GM21360 (cell line): ENCODE data around the gene PF4V1.

Experiments
- ATAC-seq: cut with Tn5 transposase; IDR thresholded peaks from one replicate; pipeline ENCODE4 v1.9.1; 2021; ENCODE audit warnings: mild to moderate bottlenecking, moderate library complexity; ENCODE audit not compliant: unreplicated experiment

PF4V1 gene

GRCh38 chr4:73844806-73845205, 8.3 kb upstream of the PF4V1 start:
- ATAC-seq = no peak

- no peak for ATAC-seq
Measured at GRCh38 chr4:73847526-73848182, 5.4 kb upstream of the PF4V1 start.

- no peak for ATAC-seq
Measured at GRCh38 chr4:73848183-73848777, 4.8 kb upstream of the PF4V1 start.

DNA sequence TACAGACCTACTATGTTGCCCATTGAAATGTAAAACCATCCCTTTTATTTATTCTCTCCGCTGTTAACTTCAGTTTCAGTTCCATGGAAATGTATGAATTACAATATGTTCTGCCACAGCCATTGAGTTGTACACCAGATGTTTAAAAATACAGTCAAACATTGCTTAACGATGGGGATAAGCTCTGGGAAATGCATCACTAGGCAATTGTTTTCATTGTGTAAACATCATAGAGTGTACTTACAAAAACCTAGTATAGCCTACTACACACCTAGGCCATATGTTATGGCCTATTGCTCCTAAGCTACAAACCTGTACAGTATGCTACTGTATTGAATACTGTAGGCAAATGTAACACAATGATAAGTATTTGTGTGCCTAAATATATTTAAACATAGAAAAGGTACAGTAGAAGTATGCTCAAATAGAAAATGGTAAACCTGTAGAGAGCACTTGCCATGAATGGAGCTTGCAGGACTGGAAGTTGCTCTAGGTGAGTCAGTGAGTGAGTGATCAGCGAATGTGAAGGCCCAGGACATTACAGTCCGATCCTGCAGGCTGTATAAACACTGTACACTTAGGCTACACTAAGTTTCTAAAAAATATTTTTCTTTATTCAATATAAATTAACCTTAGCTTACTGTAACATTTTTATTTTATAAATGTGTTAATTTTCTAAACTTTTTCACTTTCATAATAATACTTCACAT, 2.7 kb upstream of the PF4V1 start:
- no peak for ATAC-seq

DNA sequence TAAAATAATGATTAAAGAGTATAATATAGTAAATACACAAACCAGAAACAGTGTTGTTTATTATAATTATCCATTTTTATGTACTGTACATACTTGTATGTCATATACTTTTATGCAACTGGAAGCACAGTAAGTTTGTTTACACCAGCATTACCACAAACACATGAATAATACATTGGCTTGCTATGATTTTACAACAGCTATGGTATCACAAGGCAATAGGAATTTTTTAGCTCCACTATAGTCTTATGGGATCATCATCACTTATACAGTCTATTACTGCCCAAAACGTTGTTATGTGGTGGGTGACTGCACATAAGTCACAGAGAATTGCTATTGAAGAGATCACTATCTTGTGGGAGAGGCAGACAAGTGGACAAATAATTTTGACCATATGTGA, 1.8 kb upstream of the PF4V1 start:
- ATAC-seq = no peak

GRCh38 chr4:73852771-73853170, 325 bp upstream of the PF4V1 start:
- no peak for ATAC-seq

GRCh38 chr4:73853718-73854473, 800 bp downstream of the PF4V1 start:
- ATAC-seq = no peak

DNA sequence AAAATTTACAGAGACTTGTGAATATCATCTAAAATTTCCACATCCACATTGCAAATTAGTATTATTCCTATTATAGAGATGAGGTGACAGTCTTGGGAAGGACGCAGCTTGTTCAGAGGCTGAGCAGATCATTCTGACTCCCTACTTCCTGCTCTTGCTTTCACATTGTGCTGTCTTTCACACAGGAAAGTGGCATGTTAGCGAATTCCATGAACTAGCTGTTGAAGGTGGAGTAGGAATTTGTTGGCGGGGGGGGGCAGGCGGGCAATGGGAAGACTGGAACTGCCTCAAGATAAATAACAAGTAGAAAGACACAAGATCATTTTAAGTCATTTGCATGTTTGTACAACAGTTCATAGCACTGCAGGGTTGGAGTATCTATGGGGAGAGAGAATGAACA, 2.3 kb downstream of the PF4V1 start:
- ATAC-seq = no peak

- no peak for ATAC-seq
Measured at GRCh38 chr4:73856518-73856917, 3.4 kb downstream of the PF4V1 start.

DNA sequence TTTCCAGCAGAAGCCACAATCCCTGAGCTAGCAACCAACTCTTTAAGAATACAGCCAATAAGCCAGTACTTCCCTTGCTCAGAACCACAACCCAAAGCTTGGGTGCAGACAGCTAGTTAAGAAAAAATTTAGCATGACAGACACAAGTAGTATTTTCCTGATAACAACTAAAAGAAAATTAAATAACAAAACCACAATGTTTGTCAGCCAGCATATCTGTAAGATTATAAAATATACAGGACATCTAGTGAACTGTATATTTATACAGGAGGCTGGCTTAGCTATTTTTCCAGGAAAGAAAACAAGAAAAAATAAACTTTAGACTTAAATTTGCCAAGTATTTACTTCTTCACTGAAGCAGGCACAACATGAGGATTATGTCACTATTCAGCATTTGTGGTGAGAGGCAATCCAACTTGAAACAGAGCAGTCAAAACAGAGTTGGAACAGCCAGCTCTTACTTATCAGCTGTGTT, 6.6 kb downstream of the PF4V1 start:
- ATAC-seq = no peak

- ATAC-seq = no peak
Measured at GRCh38 chr4:73860181-73860580, 7.1 kb downstream of the PF4V1 start.

DNA sequence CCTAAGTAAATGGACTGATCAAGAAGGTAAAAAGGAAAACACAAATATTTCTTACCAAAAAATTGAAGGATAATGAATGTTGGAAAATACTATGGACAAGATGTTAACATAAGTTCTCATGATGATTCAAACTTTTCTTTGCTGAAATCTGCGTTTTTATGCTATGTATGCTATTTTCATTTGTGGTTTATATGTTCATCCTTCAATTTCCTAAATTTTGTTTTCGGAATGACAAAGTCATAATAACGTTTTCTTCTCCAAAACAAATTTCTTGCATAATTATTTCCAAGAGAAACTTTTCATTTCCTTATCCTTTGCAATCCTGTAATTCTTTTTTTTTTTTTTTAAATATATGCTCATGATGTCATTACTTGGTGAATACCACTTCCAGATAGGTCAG, 7.8 kb downstream of the PF4V1 start:
- no peak for ATAC-seq

DNA sequence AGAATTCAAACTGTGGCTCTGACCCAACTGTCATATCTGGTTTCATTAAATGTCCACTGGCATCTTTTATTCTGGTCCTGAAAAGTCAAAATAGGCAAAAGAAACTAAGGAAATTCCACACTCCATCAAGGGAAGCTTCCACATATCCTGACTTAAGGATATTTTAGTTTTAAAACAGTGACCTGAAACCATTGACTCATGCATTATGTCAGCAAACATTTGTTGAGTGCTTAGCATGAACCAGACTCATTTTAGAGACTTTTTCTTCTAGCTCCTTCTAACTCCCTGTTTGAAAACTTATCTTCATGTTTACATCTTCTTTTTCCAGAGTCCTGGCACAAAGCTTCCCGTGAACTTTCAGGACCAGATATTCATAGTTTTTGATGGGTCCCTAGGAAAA, 9.2 kb downstream of the PF4V1 start:
- ATAC-seq = no peak

DNA sequence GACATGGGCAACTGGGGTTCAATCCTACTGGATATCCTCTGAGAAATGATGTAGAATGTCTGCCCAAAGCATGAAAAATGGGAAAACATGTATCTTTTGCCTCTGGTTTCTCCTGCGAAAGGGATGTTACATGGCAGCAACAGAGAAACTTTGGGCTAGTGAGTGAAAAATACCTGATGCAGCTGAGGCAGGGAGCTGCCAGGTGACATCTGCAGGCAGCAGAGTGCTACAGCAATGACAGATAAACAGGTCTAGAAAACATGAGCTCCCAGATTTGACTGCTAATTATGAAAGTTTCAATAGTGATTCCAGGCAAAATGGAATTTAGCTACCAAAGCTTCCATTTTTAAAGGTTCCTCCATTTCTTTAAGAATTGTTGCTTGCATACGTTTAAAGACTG, 11.3 kb downstream of the PF4V1 start:
- ATAC-seq = no peak

DNA sequence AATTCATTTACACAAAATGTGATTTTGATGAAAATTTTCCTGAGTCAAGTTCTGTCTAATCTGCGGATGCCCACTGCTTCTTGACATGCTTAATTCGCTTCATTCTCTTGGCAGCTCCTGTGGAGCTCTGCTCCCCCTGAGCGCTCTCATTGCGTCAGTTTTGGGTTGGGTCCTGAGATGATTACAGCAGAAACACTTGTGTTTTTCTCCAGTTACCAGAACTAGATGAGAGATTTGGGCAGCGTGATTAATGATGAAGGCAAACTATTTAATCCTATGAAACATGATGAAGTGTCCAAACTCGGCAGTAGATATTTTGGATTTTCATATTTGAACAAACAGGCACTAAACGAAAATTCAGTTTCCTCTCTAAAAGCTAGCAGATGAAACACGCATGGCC, 11.9 kb downstream of the PF4V1 start:
- no peak for ATAC-seq

DNA sequence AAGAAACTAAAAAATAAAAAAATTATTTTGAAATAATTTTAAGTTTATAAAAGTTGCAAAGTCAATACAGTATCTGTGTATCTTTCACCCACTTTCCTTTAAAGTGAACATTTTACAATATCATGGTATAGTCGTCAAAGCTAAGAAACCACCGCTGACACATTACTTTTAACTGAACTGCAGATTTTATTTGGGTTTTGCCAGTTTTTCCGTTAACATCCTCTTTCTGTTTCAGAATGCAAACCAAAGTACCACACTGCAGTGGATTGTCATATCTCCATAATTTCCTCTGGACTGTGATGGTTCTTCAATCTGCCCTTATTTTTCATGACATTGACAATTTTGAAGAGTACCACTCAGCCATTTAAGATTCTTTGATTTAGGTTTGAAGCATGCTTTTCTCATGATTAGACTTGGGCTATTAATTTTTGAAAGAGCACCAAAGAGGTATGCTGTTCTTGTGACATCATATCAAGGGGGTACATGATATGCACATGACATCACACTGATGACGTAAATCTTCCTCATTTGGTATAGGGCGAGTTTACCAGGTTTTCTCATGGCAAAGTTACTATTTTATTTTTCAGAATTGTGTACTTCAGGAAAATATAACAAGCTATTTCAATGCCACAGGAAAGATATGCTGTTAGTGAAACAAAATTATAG, 12.5 kb downstream of the PF4V1 start:
- no peak for ATAC-seq

DNA sequence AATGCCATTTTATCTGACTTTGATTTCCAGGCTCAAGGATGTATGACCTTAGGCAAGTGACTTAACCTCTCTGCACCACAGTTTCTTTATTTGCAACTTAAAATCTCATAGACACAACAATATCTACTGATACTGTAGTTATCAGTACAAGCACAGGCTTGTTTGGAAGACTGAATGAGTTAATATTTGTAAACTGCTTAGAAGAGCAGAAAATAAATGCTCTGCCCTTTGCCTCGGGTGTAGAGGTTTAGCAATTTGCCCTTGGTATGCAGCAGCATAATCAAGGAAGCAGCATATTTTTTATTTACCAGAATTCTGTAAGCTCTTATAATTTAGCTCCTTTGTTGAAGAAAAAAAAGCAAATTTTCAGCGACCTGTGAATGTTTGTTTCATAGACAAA, 13.2 kb downstream of the PF4V1 start:
- ATAC-seq = no peak

- no peak for ATAC-seq
Measured at GRCh38 chr4:73867783-73868182, 14.7 kb downstream of the PF4V1 start.

GRCh38 chr4:73868206-73869129, 15.4 kb downstream of the PF4V1 start:
- no peak for ATAC-seq
